NCI-H1048 (cell line): ENCODE measurements around the gene CLASRP.
"Not testable (repeated sequence)": the region's sequence is repeated elsewhere in the genome, so short reads cannot be mapped to it uniquely, and the experiment has no call there.

ENCODE experiments used
- DNase-seq: peaks from one replicate; lab custom pipeline; 2025; lab: John Stamatoyannopoulos, UW

CLASRP gene

GRCh38 chr19:45038931-45039893, at the start of gene CLASRP:
CLASRP (plus strand) TSS chr19:45039045; CDS start chr19:45040213, 1,168 bp downstream.
- DNase-seq = peak; percentile 84

- DNase-seq = no peak
Observed at GRCh38 chr19:44990459-44990858, 48.4 kb upstream of the CLASRP start.

- no peak for DNase-seq
Observed at GRCh38 chr19:44990966-44991365, 47.9 kb upstream of the CLASRP start.

- no peak for DNase-seq
Observed at GRCh38 chr19:44992336-44993163, 46.3 kb upstream of the CLASRP start.

- no peak for DNase-seq
Observed at GRCh38 chr19:44993526-44993925, 45.3 kb upstream of the CLASRP start.

- no peak for DNase-seq
Observed at GRCh38 chr19:44993926-44994537, 44.8 kb upstream of the CLASRP start.

- DNase-seq = no peak
Observed at GRCh38 chr19:44998025-44998424, 40.8 kb upstream of the CLASRP start.

GRCh38 chr19:44999131-44999925, 39.5 kb upstream of the CLASRP start:
- DNase-seq = not testable (repeated sequence)

- DNase-seq = not testable (repeated sequence)
Observed at GRCh38 chr19:45000665-45001064, 38.2 kb upstream of the CLASRP start.

GRCh38 chr19:45001087-45001739, 37.6 kb upstream of the CLASRP start, which contains the start of gene RELB:
RELB (plus strand) TSS chr19:45001464; CDS start chr19:45001580, 116 bp downstream.
- peak; percentile 74 for DNase-seq

GRCh38 chr19:45003485-45003884, 35.4 kb upstream of the CLASRP start:
- DNase-seq = no peak

GRCh38 chr19:45005787-45006186, 33.1 kb upstream of the CLASRP start:
- no peak for DNase-seq

GRCh38 chr19:45008552-45008951, 30.3 kb upstream of the CLASRP start:
- no peak for DNase-seq

- no peak for DNase-seq
Observed at GRCh38 chr19:45009625-45010255, 29.1 kb upstream of the CLASRP start.

GRCh38 chr19:45010306-45010705, 28.5 kb upstream of the CLASRP start:
- no peak for DNase-seq

- no peak for DNase-seq
Observed at GRCh38 chr19:45011959-45012358, 26.9 kb upstream of the CLASRP start.

- DNase-seq = no peak
Observed at GRCh38 chr19:45016388-45017314, 22.2 kb upstream of the CLASRP start.

- DNase-seq = no peak
Observed at GRCh38 chr19:45019187-45019586, 19.7 kb upstream of the CLASRP start.

- no peak for DNase-seq
Observed at GRCh38 chr19:45020071-45020470, 18.8 kb upstream of the CLASRP start.
